RPMI8226 (cell line): ENCODE data around the gene SESTD1.

Experiments used
- DNase-seq: peaks from one replicate; pipeline ENCODE4 v3.0.0-alpha.2; 2015

Gene SESTD1, protein sequence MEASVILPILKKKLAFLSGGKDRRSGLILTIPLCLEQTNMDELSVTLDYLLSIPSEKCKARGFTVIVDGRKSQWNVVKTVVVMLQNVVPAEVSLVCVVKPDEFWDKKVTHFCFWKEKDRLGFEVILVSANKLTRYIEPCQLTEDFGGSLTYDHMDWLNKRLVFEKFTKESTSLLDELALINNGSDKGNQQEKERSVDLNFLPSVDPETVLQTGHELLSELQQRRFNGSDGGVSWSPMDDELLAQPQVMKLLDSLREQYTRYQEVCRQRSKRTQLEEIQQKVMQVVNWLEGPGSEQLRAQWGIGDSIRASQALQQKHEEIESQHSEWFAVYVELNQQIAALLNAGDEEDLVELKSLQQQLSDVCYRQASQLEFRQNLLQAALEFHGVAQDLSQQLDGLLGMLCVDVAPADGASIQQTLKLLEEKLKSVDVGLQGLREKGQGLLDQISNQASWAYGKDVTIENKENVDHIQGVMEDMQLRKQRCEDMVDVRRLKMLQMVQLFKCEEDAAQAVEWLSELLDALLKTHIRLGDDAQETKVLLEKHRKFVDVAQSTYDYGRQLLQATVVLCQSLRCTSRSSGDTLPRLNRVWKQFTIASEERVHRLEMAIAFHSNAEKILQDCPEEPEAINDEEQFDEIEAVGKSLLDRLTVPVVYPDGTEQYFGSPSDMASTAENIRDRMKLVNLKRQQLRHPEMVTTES

GRCh38 chr2:179264368-179265081 lies at the start of gene SESTD1:
SESTD1 (minus strand) TSS chr2:179264832; CDS start chr2:179191841, 72,991 bp downstream.
- peak; percentile 71 for DNase-seq

GRCh38 chr2:179313057-179313456 lies 48.4 kb upstream of the SESTD1 start:
- no peak for DNase-seq

GRCh38 chr2:179311101-179311500 lies 46.5 kb upstream of the SESTD1 start:
- DNase-seq, result no peak

GRCh38 chr2:179307616-179308371 lies 43.2 kb upstream of the SESTD1 start:
- no peak for DNase-seq

GRCh38 chr2:179305125-179305524 lies 40.5 kb upstream of the SESTD1 start:
- DNase-seq, result no peak

GRCh38 chr2:179304424-179304823 lies 39.8 kb upstream of the SESTD1 start:
- no peak for DNase-seq

GRCh38 chr2:179302764-179303571 lies 38.3 kb upstream of the SESTD1 start:
- DNase-seq, result no peak

- no peak for DNase-seq
Measured at GRCh38 chr2:179302149-179302548, 37.5 kb upstream of the SESTD1 start.

- no peak for DNase-seq
Measured at GRCh38 chr2:179298666-179299065, 34.0 kb upstream of the SESTD1 start.

DNA sequence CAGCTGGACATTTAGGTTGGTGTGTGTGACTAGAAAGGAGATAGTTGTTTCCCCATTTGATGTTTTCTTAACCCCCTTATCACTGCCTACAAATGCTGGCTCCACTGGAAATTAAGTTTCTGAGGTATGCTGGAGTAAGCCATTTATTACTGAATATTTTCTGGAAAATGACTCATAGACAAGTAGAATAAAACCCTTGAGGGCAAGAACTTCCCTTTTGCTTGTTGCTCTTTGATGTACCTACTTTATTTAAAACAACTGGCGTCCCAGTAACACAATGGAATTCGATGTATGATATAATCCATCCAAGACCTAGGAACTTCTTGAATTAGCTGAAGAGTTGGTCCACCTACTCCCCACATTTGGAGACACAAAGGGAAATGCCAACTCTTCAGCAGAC lies 33.3 kb upstream of the SESTD1 start:
- DNase-seq, result no peak

DNA sequence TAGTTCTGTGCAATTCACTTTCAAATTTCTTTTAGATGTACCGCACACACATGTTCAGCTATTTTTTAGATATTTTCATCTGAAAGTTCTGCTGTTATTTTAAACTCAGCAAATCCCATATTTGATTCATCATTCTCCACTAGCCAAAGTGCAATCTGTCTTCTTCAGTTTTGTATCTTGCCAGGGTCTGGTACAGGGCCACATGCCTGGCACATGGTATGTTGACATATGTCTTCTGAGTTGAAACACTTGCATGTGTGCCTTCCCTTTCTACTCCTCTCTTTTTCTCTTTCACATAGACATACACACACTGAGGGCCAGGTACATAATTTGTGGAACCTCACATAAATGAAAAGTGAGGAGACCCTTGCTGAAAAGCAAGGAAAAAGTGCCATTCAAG lies 25.7 kb upstream of the SESTD1 start:
- DNase-seq, result no peak

- no peak for DNase-seq
Measured at GRCh38 chr2:179285060-179285459, 20.4 kb upstream of the SESTD1 start.

DNA sequence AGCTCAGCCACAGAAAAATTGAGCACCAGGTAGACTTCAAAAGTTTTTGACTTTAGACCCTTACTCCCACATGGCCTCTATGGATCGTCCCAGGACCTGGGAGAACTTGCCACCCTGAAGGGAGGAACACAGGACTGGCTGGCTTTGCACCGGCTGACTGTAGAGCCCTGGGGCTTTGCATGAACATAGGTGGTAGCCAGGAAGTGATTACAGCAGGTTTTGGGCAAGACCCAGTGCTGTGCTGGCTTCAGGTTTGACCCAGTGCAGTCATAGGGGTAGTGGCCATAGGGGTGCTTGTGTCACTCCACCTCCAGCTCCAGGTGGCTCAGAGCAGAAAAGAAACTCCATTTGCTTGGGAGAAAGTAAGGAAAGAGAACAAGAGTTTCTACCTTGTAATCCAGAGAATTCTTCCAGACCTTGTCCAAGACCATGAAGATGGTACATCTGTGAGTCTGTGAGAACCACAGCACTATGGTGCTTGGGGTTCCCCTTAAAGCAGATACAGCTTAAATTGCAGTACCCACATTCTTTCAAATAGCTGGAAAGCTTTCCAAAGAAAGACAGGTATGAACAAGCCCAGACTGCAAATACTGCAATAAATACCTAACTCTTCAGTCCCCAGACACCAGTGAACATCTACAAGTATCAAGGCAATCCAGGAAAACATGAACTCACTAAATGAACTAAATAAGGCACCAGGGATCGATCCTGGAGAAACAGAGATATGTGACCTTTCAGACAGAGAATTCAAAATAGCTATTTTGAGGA lies 13.0 kb upstream of the SESTD1 start:
- no peak for DNase-seq

DNA sequence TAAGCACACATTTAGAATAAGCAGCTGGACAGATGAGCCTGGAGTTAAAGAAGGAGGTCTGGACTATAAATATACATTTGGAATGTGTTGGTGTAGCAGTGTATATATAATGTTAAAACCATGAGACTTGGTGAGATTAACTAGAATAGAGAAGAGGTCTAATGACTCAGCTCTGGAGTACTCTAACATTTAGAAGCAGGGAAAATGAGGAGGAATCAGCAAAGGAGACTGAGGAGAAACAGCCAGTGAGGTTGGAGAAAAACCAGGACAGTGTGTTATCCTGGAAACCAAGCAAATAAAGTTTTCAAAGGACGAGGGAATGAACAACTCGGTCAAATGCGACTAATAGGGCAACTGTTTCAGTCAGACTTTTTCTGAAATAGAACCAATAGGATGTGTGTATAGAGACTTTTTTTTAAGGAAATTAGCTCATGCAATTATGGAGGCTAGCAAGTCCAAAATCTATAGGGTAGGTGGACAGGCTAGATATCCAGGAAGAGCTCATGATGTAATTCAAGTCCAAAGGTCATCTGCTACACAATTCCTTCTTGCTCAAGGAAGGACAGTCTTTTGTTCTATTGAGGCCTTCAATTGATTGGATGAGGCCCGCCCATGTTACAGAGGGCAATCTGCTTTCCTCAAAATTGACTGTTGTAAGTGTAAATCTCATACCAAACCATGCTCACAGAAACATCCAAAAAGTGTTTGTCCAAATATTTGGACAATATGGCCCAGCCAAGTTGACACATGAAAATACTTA lies 10.8 kb upstream of the SESTD1 start:
- DNase-seq, result no peak

- peak; percentile 40 for DNase-seq
Measured at GRCh38 chr2:179274749-179275148, 10.1 kb upstream of the SESTD1 start.

DNA sequence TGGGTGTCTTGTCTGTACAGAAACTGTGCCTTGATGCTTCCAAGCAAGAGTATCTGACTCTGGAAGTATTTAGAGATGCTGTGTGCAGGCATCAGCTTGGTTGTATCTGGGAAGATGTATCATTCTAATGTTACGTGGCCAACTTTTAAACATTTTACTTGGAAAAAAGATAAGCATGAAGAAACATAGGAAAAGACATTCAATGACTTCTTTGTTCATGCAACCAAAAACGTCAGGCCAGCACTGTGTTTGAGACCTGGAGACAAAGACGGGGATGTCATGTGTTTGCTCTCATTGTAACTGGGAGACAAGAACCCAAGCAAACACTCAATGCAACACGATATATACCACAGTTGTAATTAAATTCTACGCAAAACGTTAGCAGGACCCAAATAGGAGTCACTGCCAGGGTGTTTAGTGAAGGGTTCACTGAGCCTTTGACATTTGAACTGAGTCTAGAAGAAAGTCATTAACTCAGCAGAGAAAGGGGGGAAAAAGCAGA lies 8.9 kb upstream of the SESTD1 start:
- DNase-seq, result no peak

GRCh38 chr2:179272406-179273192 lies 8.0 kb upstream of the SESTD1 start:
- DNase-seq, result no peak

GRCh38 chr2:179270689-179271088 lies 6.1 kb upstream of the SESTD1 start:
- no peak for DNase-seq

GRCh38 chr2:179268277-179268925 lies 3.8 kb upstream of the SESTD1 start:
- DNase-seq, result no peak
